Cerebellar nuclear complex (tissue), 1 donor: ENCODE measurements around the gene SHF.

Source experiments
- DNase-seq, 2 experiments: peaks; one replicate each; lab custom pipeline; 2025; lab: John Stamatoyannopoulos, UW

Gene SHF

GRCh38 chr15:45169608-45170480, 17.9 kb downstream of the SHF start:
- no peak for DNase-seq

GRCh38 chr15:45168751-45169551, 18.8 kb downstream of the SHF start:
- DNase-seq: no peak

GRCh38 chr15:45168286-45168685, 19.5 kb downstream of the SHF start:
- DNase-seq: no peak

GRCh38 chr15:45167631-45168205, 20.0 kb downstream of the SHF start:
- DNase-seq: no peak

- DNase-seq: no peak
Measured at GRCh38 chr15:45166834-45167630, 20.7 kb downstream of the SHF start.

- no peak for DNase-seq
Measured at GRCh38 chr15:45165536-45165935, 22.2 kb downstream of the SHF start.

- DNase-seq: no peak
Measured at GRCh38 chr15:45164914-45165313, 22.9 kb downstream of the SHF start.

- no peak for DNase-seq
Measured at GRCh38 chr15:45163508-45163856, 24.3 kb downstream of the SHF start.

GRCh38 chr15:45162771-45163507, 24.8 kb downstream of the SHF start:
- peak in 1 of 2 experiments; percentile 85 for DNase-seq

GRCh38 chr15:45161666-45162065, 26.1 kb downstream of the SHF start:
- no peak for DNase-seq

GRCh38 chr15:45157974-45158373, 29.8 kb downstream of the SHF start:
- no peak for DNase-seq

GRCh38 chr15:45156744-45157455, 30.9 kb downstream of the SHF start:
- DNase-seq: no peak

GRCh38 chr15:45155739-45156138, 32.0 kb downstream of the SHF start:
- no peak for DNase-seq

- no peak for DNase-seq
Measured at GRCh38 chr15:45151998-45152828, 35.6 kb downstream of the SHF start.

GRCh38 chr15:45150997-45151396, 36.8 kb downstream of the SHF start:
- DNase-seq: no peak

- DNase-seq: no peak
Measured at GRCh38 chr15:45150481-45150880, 37.3 kb downstream of the SHF start.

- DNase-seq: no peak
Measured at GRCh38 chr15:45149060-45149459, 38.7 kb downstream of the SHF start.

- DNase-seq: no peak
Measured at GRCh38 chr15:45148076-45149059, 39.4 kb downstream of the SHF start.
